Measurements from ENCODE around the gene PDGFRB. TPM values are rescaled to one million over a fixed set of nuclear protein-coding genes. Genes with fewer than 3 reads are reported as not detected.
"Not testable (repeated sequence)": the region's sequence is repeated elsewhere in the genome, so short reads cannot be mapped to it uniquely, and the experiment has no call there.

PDGFRB gene
- total RNA-seq, 1 donor from 2014 or later: 90.9 TPM

- no peak for DNase-seq
Observed at GRCh38 chr5:150114102-150114641, 41.5 kb downstream of the PDGFRB start.

GRCh38 chr5:150113047-150113744 is 42.4 kb downstream of the PDGFRB start:
- DNase-seq: no peak

- DNase-seq: no peak
Observed at GRCh38 chr5:150112201-150113046, 43.2 kb downstream of the PDGFRB start.

GRCh38 chr5:150111122-150111521 is 44.5 kb downstream of the PDGFRB start:
- no peak for DNase-seq

GRCh38 chr5:150109921-150110320 is 45.7 kb downstream of the PDGFRB start:
- DNase-seq: no peak

GRCh38 chr5:150108711-150109514 is 46.7 kb downstream of the PDGFRB start:
- no peak for DNase-seq

GRCh38 chr5:150107909-150108447 is 47.7 kb downstream of the PDGFRB start:
- DNase-seq: peak; percentile 75

- DNase-seq: no peak
Observed at GRCh38 chr5:150106674-150107426, 48.8 kb downstream of the PDGFRB start.

- DNase-seq: no peak
Observed at GRCh38 chr5:150105928-150106615, 49.6 kb downstream of the PDGFRB start.

GRCh38 chr5:150104550-150104870 is 51.1 kb downstream of the PDGFRB start:
- no peak for DNase-seq

- DNase-seq: no peak
Observed at GRCh38 chr5:150103678-150104549, 51.7 kb downstream of the PDGFRB start.

GRCh38 chr5:150101023-150101422 is 54.6 kb downstream of the PDGFRB start:
- DNase-seq: no peak

GRCh38 chr5:150097152-150097551 is 58.5 kb downstream of the PDGFRB start:
- DNase-seq: no peak

- no peak for DNase-seq
Observed at GRCh38 chr5:150092159-150092787, 63.4 kb downstream of the PDGFRB start.

- no peak for DNase-seq
Observed at GRCh38 chr5:150085950-150086715, 69.5 kb downstream of the PDGFRB start, which contains the start of gene CSF1R. TSS of gene CSF1R (minus strand) at chr5:150086554. CDS start at chr5:150086427, 127 bp downstream.

- no peak for DNase-seq
Observed at GRCh38 chr5:150085191-150085912, 70.3 kb downstream of the PDGFRB start.

- not testable (repeated sequence) for DNase-seq
Observed at GRCh38 chr5:150084754-150085153, 70.9 kb downstream of the PDGFRB start.

GRCh38 chr5:150082889-150083288 is 72.8 kb downstream of the PDGFRB start:
- no peak for DNase-seq
